B cell (primary cell): Measurements from ENCODE around the gene LAMA3. TPM values are rescaled to one million over a fixed set of nuclear protein-coding genes. Genes with fewer than 3 reads are reported as not detected.

Experiments used
- ATAC-seq: fragments of 200-7000 bp; cut with Tn5 transposase; one replicate; pipeline ENCODE4 v1.10.0; 2021; ENCODE audit warnings: low read depth, mild to moderate bottlenecking, moderate number of reproducible peaks, moderate library complexity
- CTCF ChIA-PET: fragments of 350-600 bp; sonication (Branson Sonifier 250); formaldehyde crosslinking; loops from one replicate; lab custom pipeline; 2021; ENCODE audit warnings: antibody characterized with exemption, inconsistent platforms; lab: Charles Lee
- POLR2A ChIA-PET: fragments of 350-600 bp; sonication (Branson Sonifier 250); formaldehyde crosslinking; loops from one replicate; lab custom pipeline; 2021; ENCODE audit warnings: antibody characterized with exemption; lab: Charles Lee
- DNase-seq: peaks from one replicate; pipeline ENCODE4 v3.0.0; 2013
- H2AFZ ChIP-seq: 2 replicates; pipeline ENCODE4 v1.6.1; 2012; ENCODE audit warnings: mild to moderate bottlenecking, low read depth, low read length; ENCODE audit not compliant: insufficient read depth, poor library complexity, severe bottlenecking
- H3K27ac ChIP-seq, 2 donors: 1 replicate in 1 of 2; 2 replicates in 1 of 2; pipeline ENCODE4 v1.5.1; 2012 to 2013; ENCODE audit warnings: low read length in 2 of 2, mild to moderate bottlenecking in 2 of 2, moderate library complexity in 1 of 2
- H3K27me3 ChIP-seq, 4 experiments: fragments of 200-600 bp in 1 of 4; sonication (generic) in 1 of 4; replicated peaks in 1 of 4; 1 replicate in 2 of 4; 2 replicates in 2 of 4; pipeline versions ENCODE4 v1.6.1 to v1.7.0; 2013 to 2016; ENCODE audit warnings: low read length in 3 of 4, mild to moderate bottlenecking in 2 of 4, mixed read lengths in 1 of 4, moderate library complexity in 1 of 4; ENCODE audit not compliant: insufficient read depth in 4 of 4, control insufficient read depth in 3 of 4; ENCODE audit errors: control extremely low read depth in 1 of 4
- H3K36me3 ChIP-seq, 2 experiments: replicated peaks in 1 of 2; 1 replicate in 1 of 2; 2 replicates in 1 of 2; pipeline versions ENCODE4 v1.6.1 to v1.7.1; 2013; ENCODE audit warnings: low read length in 1 of 2; ENCODE audit not compliant: insufficient read depth in 2 of 2, control insufficient read depth in 1 of 2; ENCODE audit errors: control extremely low read depth in 1 of 2, extremely low read depth in 1 of 2
- H3K4me1 ChIP-seq, 2 donors: fragments of 200-600 bp in 1 of 2; sonication (generic) in 1 of 2; 1 replicate in 1 of 2; 2 replicates in 1 of 2; pipeline versions ENCODE4 v1.5.1 to v1.6.1; 2013 to 2017; ENCODE audit warnings: low read length in 2 of 2; ENCODE audit not compliant: control insufficient read depth in 2 of 2, insufficient read depth in 2 of 2
- H3K4me2 ChIP-seq: replicated peaks from 2 replicates; pipeline ENCODE3; 2012; ENCODE audit warnings: mild to moderate bottlenecking, low read depth, low read length; ENCODE audit not compliant: poor library complexity, severe bottlenecking
- H3K4me3 ChIP-seq, 5 experiments: fragments of 200-600 bp in 1 of 5; sonication (generic) in 1 of 5; 1 replicate in 3 of 5; 2 replicates in 2 of 5; pipeline versions ENCODE4 v1.5.1 to v1.7.0; 2011 to 2016; ENCODE audit warnings: low read length in 4 of 5, mild to moderate bottlenecking in 4 of 5, low read depth in 2 of 5, control low read depth in 1 of 5, moderate library complexity in 1 of 5; ENCODE audit not compliant: insufficient read depth in 1 of 5; ENCODE audit errors: control extremely low read depth in 1 of 5, extremely low read depth in 1 of 5
- H3K79me2 ChIP-seq: fragments of 200-600 bp; sonication (generic); one replicate; pipeline ENCODE4 v1.6.0; 2016; ENCODE audit warnings: low read length; ENCODE audit not compliant: control insufficient read depth, insufficient read depth
- H3K9ac ChIP-seq: fragments of 200-600 bp; sonication (generic); 2 replicates; pipeline ENCODE4 v1.6.1; 2017; ENCODE audit warnings: mild to moderate bottlenecking, low read length, moderate library complexity
- H3K9me3 ChIP-seq, 3 donors: one replicate each; pipeline versions ENCODE4 v1.6.1 to v1.7.1; 2013; ENCODE audit warnings: low read length in 2 of 3; ENCODE audit not compliant: control insufficient read depth in 2 of 3, insufficient read depth in 1 of 3; ENCODE audit errors: control extremely low read depth in 1 of 3
- H4K20me1 ChIP-seq: 2 replicates; pipeline ENCODE4 v1.6.0; 2012; ENCODE audit warnings: mild to moderate bottlenecking, low read length; ENCODE audit not compliant: insufficient read depth, control insufficient read depth, poor library complexity, severe bottlenecking
- H3K27ac Mint-ChIP-seq: one replicate; pipeline ENCODE4 v1.8.0; 2021; ENCODE audit warnings: mixed read lengths
- H3K27me3 Mint-ChIP-seq: one replicate; pipeline ENCODE4 v1.8.0; 2021; ENCODE audit warnings: mixed read lengths
- H3K4me1 Mint-ChIP-seq: one replicate; pipeline ENCODE4 v1.8.0; 2021; ENCODE audit warnings: mixed read lengths
- H3K4me3 Mint-ChIP-seq: one replicate; pipeline ENCODE4 v1.8.0; 2021; ENCODE audit warnings: mixed read lengths
- H3K9me3 Mint-ChIP-seq: one replicate; pipeline ENCODE4 v1.8.0; 2022; ENCODE audit warnings: mixed read lengths; ENCODE audit not compliant: insufficient read depth
- CTCF ChIP-seq: fragments of 200-600 bp; IDR thresholded peaks from one replicate; pipeline ENCODE4 v1.8.0; 2022; ENCODE audit warnings: antibody characterized with exemption, mild to moderate bottlenecking
- EZH2 ChIP-seq: IDR thresholded peaks from 2 replicates; pipeline ENCODE4 v1.6.1; 2012; ENCODE audit warnings: borderline replicate concordance, low read depth, mild to moderate bottlenecking, moderate library complexity, low read length; ENCODE audit not compliant: insufficient read depth, poor library complexity, severe bottlenecking
- WGBS: methylation state at CpG from one replicate; pipeline ENCODE4 v1.1.5; 2013; ENCODE audit warnings: missing lambda C conversion rate; ENCODE audit not compliant: insufficient coverage; 5-methylcytosine and 5-hydroxymethylcytosine counted together
- intact Hi-C: fragments of 100-400 bp; cut with micrococcal nuclease; formaldehyde crosslinking; loops from one replicate; pipeline ENCODE4 v1.10.0; 2022
- polyA plus RNA-seq: library from polyadenylated mRNA; depleted of rRNA; stranded (reverse); fragments of >200 nt; gene quantifications from 2 replicates; pipeline ENCODE4 v1.2.3, GENCODE V29; 2012
- total RNA-seq, 2 donors: library from RNA; stranded (reverse); fragments of 120-200 nt in 1 of 2; gene quantifications; 1 replicate in 1 of 2; 2 replicates in 1 of 2; pipeline versions ENCODE4 v1.2.3 to v1.2.4, GENCODE V29; 2013 to 2022

The LAMA3 gene
- total and polyA plus RNA-seq, 2 donors (not counting 1 experiment from before 2014, with no cell fraction given): 0.03 to 0.32 TPM

GRCh38 chr18:23921716-23922285 is 232.5 kb downstream of the LAMA3 start:
- DNase-seq (no peak), ATAC-seq (no peak)
- Histone ChIP-seq H3K27me3 (no peaks in the 10 kb centered on the region), H3K9ac (no peak overlapping the region), H2AFZ (no peak overlapping the region), H3K27ac (no peak overlapping the region), H4K20me1 (no peaks in the 10 kb centered on the region), H3K4me1 (peaks cover 0 to 6% of the 10 kb centered on the region in 2 donors), H3K36me3 (no peaks in the 10 kb centered on the region), H3K79me2 (no peaks in the 10 kb centered on the region), H3K4me2 (no peak overlapping the region), H3K4me3 (no peak overlapping the region), H3K9me3 (no peaks in the 10 kb centered on the region)
- intact Hi-C loops: no loop called here
- CTCF ChIA-PET: interaction anchor here (1.3 kb wide), 1 partner anchor 17 kb away, joined by 3 read pairs; no protein-coding TSS in a partner anchor
- POLR2A ChIA-PET: no interaction called here
- Mint-ChIP-seq H3K27ac (no peak overlapping the region), H3K4me1 (no peaks in the 10 kb centered on the region), H3K9me3 (no peaks in the 10 kb centered on the region), H3K27me3 (peaks cover 15% of the 10 kb centered on the region), H3K4me3 (no peak overlapping the region)
- 98% methylated on average over 5 of the region's 12 CpGs for WGBS
- TF ChIP-seq CTCF (no peak), EZH2 (no peak)

- CTCF ChIA-PET: interaction anchor here (1.3 kb wide), 2 partner anchors 16 to 111 kb away, joined by 3 read pairs; no protein-coding TSS in a partner anchor
- Histone ChIP-seq H3K4me3 (no peak overlapping the region), H3K9me3 (no peaks in the 10 kb centered on the region), H3K36me3 (no peaks in the 10 kb centered on the region), H3K9ac (no peak overlapping the region), H3K27ac (no peak overlapping the region), H4K20me1 (no peaks in the 10 kb centered on the region), H3K27me3 (no peaks in the 10 kb centered on the region), H3K79me2 (no peaks in the 10 kb centered on the region), H3K4me1 (peaks cover 0 to 6% of the 10 kb centered on the region in 2 donors), H3K4me2 (no peak overlapping the region), H2AFZ (no peak overlapping the region)
- Mint-ChIP-seq H3K27me3 (peaks cover 15% of the 10 kb centered on the region), H3K4me3 (no peak overlapping the region), H3K27ac (no peak overlapping the region), H3K9me3 (no peaks in the 10 kb centered on the region), H3K4me1 (no peaks in the 10 kb centered on the region)
- DNase-seq: no peak
- POLR2A ChIA-PET: no interaction called here
- TF ChIP-seq CTCF (no peak), EZH2 (no peak)
- 100% methylated on average over 1 of the region's 1 CpG for WGBS
- intact Hi-C loops: no loop called here
- no peak for ATAC-seq
Observed at GRCh38 chr18:23922939-23923338, 233.7 kb downstream of the LAMA3 start.
